Mucosa of descending colon (tissue), 3 donors: Measurements from ENCODE around the gene ARTN. TPM values are rescaled to one million over a fixed set of nuclear protein-coding genes. Genes with fewer than 3 reads are reported as not detected.
A peak's percentile ranks its signal among the peaks of the same experiment; 100 is the strongest.

Experiments
- ATAC-seq: fragments of 200-7000 bp; cut with Tn5 transposase; one replicate; pipeline ENCODE4 v1.9.1; 2020; ENCODE audit warnings: mild to moderate bottlenecking, moderate library complexity
- DNase-seq, 3 donors: peaks; one replicate each; pipeline ENCODE4 v3.0.0-alpha.2; 2020
- H3K36me3 ChIP-seq: fragments of 200-600 bp; one replicate; pipeline ENCODE4 v1.8.0; 2021; ENCODE audit warnings: low read depth, mild to moderate bottlenecking
- H3K4me1 ChIP-seq: fragments of 200-600 bp; one replicate; pipeline ENCODE4 v1.8.0; 2021; ENCODE audit warnings: low read depth, mild to moderate bottlenecking
- H3K4me3 ChIP-seq: fragments of 200-600 bp; one replicate; pipeline ENCODE4 v1.8.0; 2021; ENCODE audit warnings: mild to moderate bottlenecking
- H3K9me3 ChIP-seq: fragments of 200-600 bp; one replicate; pipeline ENCODE4 v1.8.0; 2021; ENCODE audit warnings: mild to moderate bottlenecking
- CTCF ChIP-seq: fragments of 200-600 bp; IDR thresholded peaks from one replicate; pipeline ENCODE4 v1.8.0; 2022; ENCODE audit warnings: antibody characterized with exemption, mild to moderate bottlenecking
- intact Hi-C, 2 donors: fragments of 100-400 bp; cut with DNase I in 1 of 2; cut with micrococcal nuclease in 1 of 2; formaldehyde crosslinking; loops; one replicate each; pipeline versions ENCODE4 v1.11.0 to v1.11.1; 2022; cut with DNase I, micrococcal nuclease
- total RNA-seq, 3 donors: library from RNA; stranded (reverse); fragmentation: NEBNext Ultra II Directional in 2 of 3; extraction: Animal tissue kit (Norgen Biotek cat#: 25700) in 2 of 3; gene quantifications; one replicate each; pipeline versions ENCODE4 v1.2.1 to v1.2.4, GENCODE V29; 2021 to 2023
- donor health status: DM: no; HTN: no; CAD: no; lungs with moderate emphysema.
- donor health status: DM: no; HTN: no; CAD: no.
- donor health status: DM: no; HTN: yes; CAD: no.

ARTN gene
- total RNA-seq, 3 donors from 2014 or later: 6.9 to 14.2 (median 7.4) TPM

- Histone ChIP-seq H3K9me3 (no peaks in the 10 kb centered on the region), H3K4me1 (no peaks in the 10 kb centered on the region), H3K36me3 (no peaks in the 10 kb centered on the region), H3K4me3 (no peak overlapping the region)
- no peak for ATAC-seq
- intact Hi-C loops: no loop called here
- TF ChIP-seq CTCF: no peak
- no peak for DNase-seq
Observed at GRCh38 chr1:43898981-43899380, 34.6 kb upstream of the ARTN start.

GRCh38 chr1:43900386-43900785 lies 33.2 kb upstream of the ARTN start:
- no peak overlapping the region for H3K4me3 ChIP-seq
- no peaks in the 10 kb centered on the region for H3K9me3 ChIP-seq
- no peaks in the 10 kb centered on the region for H3K36me3 ChIP-seq

GRCh38 chr1:43901196-43901961 lies 32.2 kb upstream of the ARTN start:
- ATAC-seq (peak; percentile 20), DNase-seq (no peak)
- no peak overlapping the region for H3K4me3 ChIP-seq
- no peaks in the 10 kb centered on the region for H3K4me1 ChIP-seq
- intact Hi-C loops: no loop called here
- H3K36me3 ChIP-seq: no peaks in the 10 kb centered on the region
- no peak for TF ChIP-seq CTCF
- H3K9me3 ChIP-seq: no peaks in the 10 kb centered on the region

More at GRCh38 chr1:43900386-43900785, 33.2 kb upstream of the ARTN start:
- ATAC-seq: no peak
- intact Hi-C loops: no loop called here
- no peak for DNase-seq
- H3K4me1 ChIP-seq: no peaks in the 10 kb centered on the region
- no peak for TF ChIP-seq CTCF

GRCh38 chr1:43902058-43902831 lies 31.4 kb upstream of the ARTN start:
- intact Hi-C loops: no loop called here

More at GRCh38 chr1:43902058-43902831, 31.4 kb upstream of the ARTN start:
- no peak for TF ChIP-seq CTCF
- no peak overlapping the region for H3K4me3 ChIP-seq
- ATAC-seq (peak; percentile 16), DNase-seq (no peak)
- no peaks in the 10 kb centered on the region for H3K4me1 ChIP-seq
- H3K36me3 ChIP-seq: no peaks in the 10 kb centered on the region
- no peaks in the 10 kb centered on the region for H3K9me3 ChIP-seq
